GM23248 (cell line): Measurements from ENCODE around the gene PEX3.

ENCODE experiments used
- EZH2 ChIP-seq: fragments of 200-600 bp; sonication (generic); IDR thresholded peaks from 2 replicates; pipeline ENCODE4 v1.6.1; 2018; ENCODE audit warnings: antibody characterized with exemption, mild to moderate bottlenecking; ENCODE audit not compliant: insufficient read depth, poor library complexity, severe bottlenecking
- EZH2phosphoT487 ChIP-seq: fragments of 200-600 bp; sonication (generic); IDR thresholded peaks from 2 replicates; pipeline ENCODE4 v1.6.1; 2018; ENCODE audit warnings: antibody characterized with exemption, moderate library complexity, mild to moderate bottlenecking, low read depth; ENCODE audit not compliant: insufficient read depth

- no peak for TF ChIP-seq EZH2
- no peak for TF ChIP-seq EZH2phosphoT487
Measured at GRCh38 chr6:143513410-143513809, 62.8 kb downstream of the PEX3 start.
